Osteoblast (primary cell): ENCODE data around the gene KHNYN. TPM values are rescaled to one million over a fixed set of nuclear protein-coding genes. Genes with fewer than 3 reads are reported as not detected.
"Not testable (repeated sequence)": the region's sequence is repeated elsewhere in the genome, so short reads cannot be mapped to it uniquely, and the experiment has no call there.

Experiments used
- DNase-seq: peaks from one replicate; pipeline ENCODE4 v3.0.0; 2011; ENCODE audit warnings: low spot score, mixed read lengths; ENCODE audit not compliant: insufficient read length; ENCODE audit errors: missing footprints
- H2AFZ ChIP-seq: 2 replicates; pipeline ENCODE4 v1.6.0; 2011; ENCODE audit warnings: mild to moderate bottlenecking, low read length
- H3K27ac ChIP-seq: 2 replicates; pipeline ENCODE4 v1.5.1; 2011; ENCODE audit warnings: mild to moderate bottlenecking, low read depth, low read length, moderate library complexity
- H3K27me3 ChIP-seq: 2 replicates; pipeline ENCODE4 v1.6.0; 2012; ENCODE audit warnings: mild to moderate bottlenecking, control low read depth, inconsistent platforms, low read length, moderate library complexity; ENCODE audit not compliant: insufficient read depth
- H3K36me3 ChIP-seq: 2 replicates; pipeline ENCODE4 v1.5.1; 2011; ENCODE audit warnings: mild to moderate bottlenecking, low read length, control low read depth, moderate library complexity; ENCODE audit not compliant: insufficient read depth
- H3K4me1 ChIP-seq: 2 replicates; pipeline ENCODE4 v1.5.1; 2011; ENCODE audit warnings: mild to moderate bottlenecking, low read length, control low read depth, moderate library complexity; ENCODE audit not compliant: insufficient read depth
- H3K4me2 ChIP-seq: 2 replicates; pipeline ENCODE4 v1.6.0; 2011; ENCODE audit warnings: mild to moderate bottlenecking, low read length; ENCODE audit not compliant: insufficient read depth
- H3K4me3 ChIP-seq: fragments of 200-600 bp; sonication (generic); 3 replicates; pipeline ENCODE4 v1.5.1; 2012; ENCODE audit warnings: mild to moderate bottlenecking, low read length, inconsistent platforms; ENCODE audit not compliant: insufficient read depth
- H3K79me2 ChIP-seq: 2 replicates; pipeline ENCODE4 v1.6.0; 2012; ENCODE audit warnings: mild to moderate bottlenecking, low read length, control low read depth, inconsistent platforms; ENCODE audit not compliant: insufficient read depth
- H3K9me3 ChIP-seq: 2 replicates; pipeline ENCODE4 v1.5.1; 2011; ENCODE audit warnings: low read depth, low read length, control low read depth
- H4K20me1 ChIP-seq: 2 replicates; pipeline ENCODE4 v1.6.0; 2012; ENCODE audit warnings: mild to moderate bottlenecking, low read length, control low read depth; ENCODE audit not compliant: insufficient read depth
- CTCF ChIP-seq: IDR thresholded peaks from 2 replicates; pipeline ENCODE4 v1.5.1; 2011; ENCODE audit warnings: mild to moderate bottlenecking, low read depth, low read length, moderate library complexity; ENCODE audit errors: extremely low read depth
- total RNA-seq: library from RNA; depleted of rRNA; stranded (reverse); fragments of >200 nt; gene quantifications from 2 replicates; pipeline ENCODE4 v1.2.3, GENCODE V29; 2012

The KHNYN gene
- total RNA-seq, 1 donor = 58.6 TPM

DNA sequence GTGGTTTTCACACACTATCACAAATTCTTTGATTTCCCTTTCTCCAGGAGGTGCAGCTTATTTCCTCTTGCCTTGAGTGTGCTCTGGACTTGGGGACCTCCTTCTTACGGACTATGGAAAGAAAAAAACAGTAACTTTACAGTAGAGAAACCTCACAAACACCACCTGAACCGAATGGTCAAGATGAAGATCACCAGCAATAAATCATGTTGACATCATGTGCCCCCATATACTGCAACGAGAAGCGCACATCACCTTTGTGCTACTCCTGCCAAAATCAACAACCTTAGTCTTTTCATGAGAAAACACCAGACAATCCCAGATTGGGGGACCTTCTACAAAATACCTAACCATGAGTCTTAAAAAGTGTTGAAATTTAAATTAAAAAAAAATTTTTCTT, 44.2 kb upstream of the KHNYN start:
- TF ChIP-seq CTCF = no peak
- no peaks in the 10 kb centered on the region for H3K4me1 ChIP-seq

GRCh38 chr14:24387009-24387345, 42.8 kb upstream of the KHNYN start:
- Histone ChIP-seq H3K79me2 (no peaks in the 10 kb centered on the region), H3K36me3 (no peaks in the 10 kb centered on the region), H4K20me1 (no peaks in the 10 kb centered on the region), H3K9me3 (no peaks in the 10 kb centered on the region), H3K4me1 (peaks cover under 1% of the 10 kb centered on the region), H2AFZ (no peak overlapping the region), H3K4me3 (no peak overlapping the region), H3K27me3 (no peaks in the 10 kb centered on the region), H3K27ac (no peak overlapping the region), H3K4me2 (no peak overlapping the region)
- DNase-seq = no peak
- no peak for TF ChIP-seq CTCF

More for the DNA sequence above, 44.2 kb upstream of the KHNYN start:
- DNase-seq = no peak
- H3K4me2 ChIP-seq = no peak overlapping the region
- no peaks in the 10 kb centered on the region for H3K36me3 ChIP-seq
- no peak overlapping the region for H2AFZ ChIP-seq
- no peak overlapping the region for H3K4me3 ChIP-seq
- H3K27ac ChIP-seq = no peak overlapping the region
- H4K20me1 ChIP-seq = no peaks in the 10 kb centered on the region
- H3K79me2 ChIP-seq = no peaks in the 10 kb centered on the region
- no peaks in the 10 kb centered on the region for H3K9me3 ChIP-seq
- no peaks in the 10 kb centered on the region for H3K27me3 ChIP-seq

- not testable (repeated sequence) for H2AFZ ChIP-seq, H3K36me3 ChIP-seq, H3K27me3 ChIP-seq, DNase-seq, H3K9me3 ChIP-seq, H3K27ac ChIP-seq, H3K4me3 ChIP-seq, H4K20me1 ChIP-seq, H3K4me1 ChIP-seq, H3K79me2 ChIP-seq, H3K4me2 ChIP-seq
These were observed 42.2 kb upstream of the KHNYN start for GRCh38 chr14:24387579-24387978.

DNA sequence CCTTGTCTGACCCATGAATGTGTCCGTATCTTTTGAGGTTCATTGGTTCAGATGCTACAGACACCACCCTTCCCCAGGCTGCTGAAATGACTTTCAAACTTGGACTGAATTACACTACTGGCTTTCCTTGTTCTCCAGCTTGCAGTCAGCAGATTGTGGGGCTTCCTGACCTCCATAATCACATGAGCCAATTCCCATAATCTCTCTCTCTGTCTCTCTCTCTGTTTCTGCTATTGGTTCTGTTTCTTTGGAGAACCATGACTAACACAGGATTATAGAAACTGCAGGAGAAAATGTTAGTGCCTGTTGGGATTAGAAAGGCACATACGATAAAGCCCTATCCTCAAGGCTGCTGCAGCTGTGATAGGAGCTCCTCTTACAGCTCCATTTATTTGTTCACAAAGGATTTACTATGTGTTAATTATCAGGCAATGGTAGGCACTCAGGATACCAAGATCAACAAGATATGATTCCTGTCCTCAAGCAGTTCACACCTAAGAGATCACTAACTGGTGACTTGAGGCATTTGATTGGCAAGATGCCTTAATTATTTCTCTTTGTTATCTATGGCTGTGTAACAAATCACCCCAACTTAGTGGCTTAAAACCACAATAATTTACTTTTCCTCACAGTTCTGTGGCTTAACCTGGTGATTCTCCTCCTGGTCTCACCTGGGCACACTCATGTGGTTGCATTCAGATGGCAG, 41.1 kb upstream of the KHNYN start:
- DNase-seq = no peak
- no peaks in the 10 kb centered on the region for H3K36me3 ChIP-seq
- H3K27ac ChIP-seq = no peak overlapping the region
- H2AFZ ChIP-seq = no peak overlapping the region
- H3K27me3 ChIP-seq = no peaks in the 10 kb centered on the region
- peaks cover 11% of the 10 kb centered on the region for H3K4me1 ChIP-seq
- no peaks in the 10 kb centered on the region for H3K79me2 ChIP-seq
- no peak overlapping the region for H3K4me3 ChIP-seq
- H3K9me3 ChIP-seq = no peaks in the 10 kb centered on the region
- TF ChIP-seq CTCF = no peak
- no peak overlapping the region for H3K4me2 ChIP-seq
- H4K20me1 ChIP-seq = no peaks in the 10 kb centered on the region
